ENCODE measurements around the gene GADD45GIP1.

DNA sequence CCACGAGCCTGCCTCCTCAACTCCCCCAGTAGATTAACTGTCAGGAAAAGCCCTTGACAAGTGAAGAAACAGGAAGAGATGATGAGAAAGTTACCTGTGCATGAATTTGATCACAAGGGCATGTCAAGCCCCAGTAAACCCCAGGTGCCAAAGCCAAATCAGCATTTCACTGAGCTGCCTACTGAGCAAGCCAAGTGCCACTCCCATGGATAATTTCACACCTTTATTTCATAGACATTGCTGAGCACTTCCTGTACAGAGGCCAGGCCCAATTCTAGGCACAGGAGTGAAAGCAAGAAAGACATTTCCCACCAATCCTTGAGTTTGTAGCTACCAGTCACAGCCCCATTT, 2.4 kb downstream of the GADD45GIP1 start:
- TF ChIP-seq, protein P1, sequence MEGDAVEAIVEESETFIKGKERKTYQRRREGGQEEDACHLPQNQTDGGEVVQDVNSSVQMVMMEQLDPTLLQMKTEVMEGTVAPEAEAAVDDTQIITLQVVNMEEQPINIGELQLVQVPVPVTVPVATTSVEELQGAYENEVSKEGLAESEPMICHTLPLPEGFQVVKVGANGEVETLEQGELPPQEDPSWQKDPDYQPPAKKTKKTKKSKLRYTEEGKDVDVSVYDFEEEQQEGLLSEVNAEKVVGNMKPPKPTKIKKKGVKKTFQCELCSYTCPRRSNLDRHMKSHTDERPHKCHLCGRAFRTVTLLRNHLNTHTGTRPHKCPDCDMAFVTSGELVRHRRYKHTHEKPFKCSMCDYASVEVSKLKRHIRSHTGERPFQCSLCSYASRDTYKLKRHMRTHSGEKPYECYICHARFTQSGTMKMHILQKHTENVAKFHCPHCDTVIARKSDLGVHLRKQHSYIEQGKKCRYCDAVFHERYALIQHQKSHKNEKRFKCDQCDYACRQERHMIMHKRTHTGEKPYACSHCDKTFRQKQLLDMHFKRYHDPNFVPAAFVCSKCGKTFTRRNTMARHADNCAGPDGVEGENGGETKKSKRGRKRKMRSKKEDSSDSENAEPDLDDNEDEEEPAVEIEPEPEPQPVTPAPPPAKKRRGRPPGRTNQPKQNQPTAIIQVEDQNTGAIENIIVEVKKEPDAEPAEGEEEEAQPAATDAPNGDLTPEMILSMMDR (IDR thresholded peaks at IDR 0.05) = no peak
- no peak for TF ChIP-seq POLR2A (IDR thresholded peaks at IDR 0.05)

Measured in right lobe of liver (tissue), 4 donors.